ENCODE measurements around the gene MSH2. TPM values are rescaled to one million over a fixed set of nuclear protein-coding genes. Genes with fewer than 3 reads are reported as not detected.

The MSH2 gene
- 45.8 TPM for total RNA-seq

DNA sequence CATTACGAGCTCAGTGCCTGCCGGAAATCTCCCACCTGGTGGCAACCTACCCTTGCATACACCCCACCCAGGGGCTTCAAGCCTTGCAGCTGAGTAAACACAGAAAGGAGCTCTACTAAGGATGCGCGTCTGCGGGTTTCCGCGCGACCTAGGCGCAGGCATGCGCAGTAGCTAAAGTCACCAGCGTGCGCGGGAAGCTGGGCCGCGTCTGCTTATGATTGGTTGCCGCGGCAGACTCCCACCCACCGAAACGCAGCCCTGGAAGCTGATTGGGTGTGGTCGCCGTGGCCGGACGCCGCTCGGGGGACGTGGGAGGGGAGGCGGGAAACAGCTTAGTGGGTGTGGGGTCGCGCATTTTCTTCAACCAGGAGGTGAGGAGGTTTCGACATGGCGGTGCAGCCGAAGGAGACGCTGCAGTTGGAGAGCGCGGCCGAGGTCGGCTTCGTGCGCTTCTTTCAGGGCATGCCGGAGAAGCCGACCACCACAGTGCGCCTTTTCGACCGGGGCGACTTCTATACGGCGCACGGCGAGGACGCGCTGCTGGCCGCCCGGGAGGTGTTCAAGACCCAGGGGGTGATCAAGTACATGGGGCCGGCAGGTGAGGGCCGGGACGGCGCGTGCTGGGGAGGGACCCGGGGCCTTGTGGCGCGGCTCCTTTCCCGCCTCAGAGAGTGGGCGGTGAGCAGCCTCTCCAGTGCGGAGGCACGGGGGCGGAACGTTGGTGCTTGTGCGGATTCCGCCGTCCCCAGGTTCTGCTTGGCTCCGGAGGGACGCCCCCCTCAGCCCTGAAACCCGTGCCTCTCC lies at the start of gene MSH2:
Gene MSH2, plus strand, starts transcription at position 352 of the 804 bp plus-strand sequence. Its CDS starts 36 bp downstream, at position 388.

Small RNAs within 50 kb of the gene (small RNA-seq; reads per million reads assigned to genes)
- gene MIR559 (ENCODE audit: low replicate concordance) = 0.09 reads per million
- not detected for gene RF00017 (ENCODE audit: low replicate concordance)
- 0.07 reads per million for gene RN7SKP119 (ENCODE audit: low replicate concordance)

Other genes starting within 250 kb of the MSH2 start
- not detected for gene STPG4, start 247.8 kb upstream of the MSH2 start, total RNA-seq
- 280 TPM for gene CALM2, start 226.6 kb upstream of the MSH2 start, total RNA-seq
- 121 TPM for gene EPCAM, start 33.8 kb upstream of the MSH2 start, total RNA-seq
- 0.64 TPM for gene KCNK12, start 167.8 kb downstream of the MSH2 start, total RNA-seq